GM23338 (cell line): ENCODE measurements around the gene PCSK4.

ENCODE experiments used
- CREB1 ChIP-seq: fragments of 250-450 bp; sonication (Bioruptor Pico); IDR thresholded peaks from 2 replicates; pipeline ENCODE4 v1.5.0; 2020; ENCODE audit warnings: low read depth, mild to moderate bottlenecking, moderate library complexity
- EZH2 ChIP-seq: fragments of 200-600 bp; sonication (generic); IDR thresholded peaks from one replicate; pipeline ENCODE4 v1.8.0; 2017; ENCODE audit warnings: antibody characterized with exemption, mild to moderate bottlenecking, low read depth; ENCODE audit not compliant: unreplicated experiment
- EZH2phosphoT487 ChIP-seq: fragments of 200-600 bp; sonication (generic); IDR thresholded peaks from one replicate; pipeline ENCODE4 v1.8.1; 2018; ENCODE audit warnings: antibody characterized with exemption; ENCODE audit not compliant: unreplicated experiment
- JUNB ChIP-seq: IDR thresholded peaks from one replicate; pipeline ENCODE4 v1.6.1; 2016; ENCODE audit warnings: antibody characterized with exemption; ENCODE audit not compliant: unreplicated experiment
- NANOG ChIP-seq: IDR thresholded peaks from 2 replicates; pipeline ENCODE4 v1.6.1; 2016; ENCODE audit warnings: antibody characterized with exemption, borderline replicate concordance
- POLR2AphosphoS5 ChIP-seq: IDR thresholded peaks from 2 replicates; pipeline ENCODE4 v1.6.1; 2016; ENCODE audit warnings: antibody characterized with exemption, low read depth
- STAT1 ChIP-seq: IDR thresholded peaks from one replicate; pipeline ENCODE4 v1.6.1; 2016; ENCODE audit warnings: antibody characterized with exemption; ENCODE audit not compliant: unreplicated experiment
- ZNF114 ChIP-seq: fragments of 250-450 bp; sonication (Bioruptor Pico); IDR thresholded peaks from 2 replicates; pipeline ENCODE4 v1.5.0; 2020; ENCODE audit warnings: mild to moderate bottlenecking, moderate library complexity
- TF ChIP-seq, protein P1 (sequence below): IDR thresholded peaks from one replicate; pipeline ENCODE4 v1.6.1; 2018; ENCODE audit warnings: antibody characterized with exemption; ENCODE audit not compliant: unreplicated experiment
- TF ChIP-seq, protein P2 (sequence below), 2 experiments: fragments of 200-600 bp in 1 of 2; sonication (generic) in 1 of 2; conservative IDR thresholded peaks; 2 replicates each; pipeline versions ENCODE4 v1.5.1 to v1.6.1; 2016 to 2017; ENCODE audit warnings: antibody characterized with exemption in 2 of 2, low read depth in 2 of 2, mild to moderate bottlenecking in 2 of 2, moderate library complexity in 1 of 2

DNA sequence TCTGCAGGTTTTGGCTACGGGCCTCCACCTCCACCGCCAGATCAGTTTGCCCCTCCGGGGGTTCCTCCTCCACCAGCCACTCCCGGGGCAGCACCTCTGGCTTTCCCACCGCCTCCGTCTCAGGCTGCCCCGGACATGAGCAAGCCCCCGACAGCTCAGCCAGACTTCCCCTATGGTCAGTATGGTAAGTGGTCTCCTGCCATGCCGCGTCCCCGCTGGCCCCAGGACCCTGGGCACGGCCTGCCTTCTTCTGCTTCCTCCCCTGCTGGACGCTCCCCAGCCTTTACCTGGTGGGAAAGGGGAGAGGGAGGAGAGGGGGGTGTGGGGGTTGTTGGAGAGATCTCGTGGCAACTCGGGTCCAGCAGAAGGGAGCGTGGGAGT lies 57.7 kb downstream of the PCSK4 start:
- TF ChIP-seq, protein P1, sequence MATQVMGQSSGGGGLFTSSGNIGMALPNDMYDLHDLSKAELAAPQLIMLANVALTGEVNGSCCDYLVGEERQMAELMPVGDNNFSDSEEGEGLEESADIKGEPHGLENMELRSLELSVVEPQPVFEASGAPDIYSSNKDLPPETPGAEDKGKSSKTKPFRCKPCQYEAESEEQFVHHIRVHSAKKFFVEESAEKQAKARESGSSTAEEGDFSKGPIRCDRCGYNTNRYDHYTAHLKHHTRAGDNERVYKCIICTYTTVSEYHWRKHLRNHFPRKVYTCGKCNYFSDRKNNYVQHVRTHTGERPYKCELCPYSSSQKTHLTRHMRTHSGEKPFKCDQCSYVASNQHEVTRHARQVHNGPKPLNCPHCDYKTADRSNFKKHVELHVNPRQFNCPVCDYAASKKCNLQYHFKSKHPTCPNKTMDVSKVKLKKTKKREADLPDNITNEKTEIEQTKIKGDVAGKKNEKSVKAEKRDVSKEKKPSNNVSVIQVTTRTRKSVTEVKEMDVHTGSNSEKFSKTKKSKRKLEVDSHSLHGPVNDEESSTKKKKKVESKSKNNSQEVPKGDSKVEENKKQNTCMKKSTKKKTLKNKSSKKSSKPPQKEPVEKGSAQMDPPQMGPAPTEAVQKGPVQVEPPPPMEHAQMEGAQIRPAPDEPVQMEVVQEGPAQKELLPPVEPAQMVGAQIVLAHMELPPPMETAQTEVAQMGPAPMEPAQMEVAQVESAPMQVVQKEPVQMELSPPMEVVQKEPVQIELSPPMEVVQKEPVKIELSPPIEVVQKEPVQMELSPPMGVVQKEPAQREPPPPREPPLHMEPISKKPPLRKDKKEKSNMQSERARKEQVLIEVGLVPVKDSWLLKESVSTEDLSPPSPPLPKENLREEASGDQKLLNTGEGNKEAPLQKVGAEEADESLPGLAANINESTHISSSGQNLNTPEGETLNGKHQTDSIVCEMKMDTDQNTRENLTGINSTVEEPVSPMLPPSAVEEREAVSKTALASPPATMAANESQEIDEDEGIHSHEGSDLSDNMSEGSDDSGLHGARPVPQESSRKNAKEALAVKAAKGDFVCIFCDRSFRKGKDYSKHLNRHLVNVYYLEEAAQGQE = no peak
- TF ChIP-seq, protein P2, sequence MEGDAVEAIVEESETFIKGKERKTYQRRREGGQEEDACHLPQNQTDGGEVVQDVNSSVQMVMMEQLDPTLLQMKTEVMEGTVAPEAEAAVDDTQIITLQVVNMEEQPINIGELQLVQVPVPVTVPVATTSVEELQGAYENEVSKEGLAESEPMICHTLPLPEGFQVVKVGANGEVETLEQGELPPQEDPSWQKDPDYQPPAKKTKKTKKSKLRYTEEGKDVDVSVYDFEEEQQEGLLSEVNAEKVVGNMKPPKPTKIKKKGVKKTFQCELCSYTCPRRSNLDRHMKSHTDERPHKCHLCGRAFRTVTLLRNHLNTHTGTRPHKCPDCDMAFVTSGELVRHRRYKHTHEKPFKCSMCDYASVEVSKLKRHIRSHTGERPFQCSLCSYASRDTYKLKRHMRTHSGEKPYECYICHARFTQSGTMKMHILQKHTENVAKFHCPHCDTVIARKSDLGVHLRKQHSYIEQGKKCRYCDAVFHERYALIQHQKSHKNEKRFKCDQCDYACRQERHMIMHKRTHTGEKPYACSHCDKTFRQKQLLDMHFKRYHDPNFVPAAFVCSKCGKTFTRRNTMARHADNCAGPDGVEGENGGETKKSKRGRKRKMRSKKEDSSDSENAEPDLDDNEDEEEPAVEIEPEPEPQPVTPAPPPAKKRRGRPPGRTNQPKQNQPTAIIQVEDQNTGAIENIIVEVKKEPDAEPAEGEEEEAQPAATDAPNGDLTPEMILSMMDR (conservative IDR thresholded peaks at IDR 0.05; ENCODE audit: low read depth in 2 of 2) = no peak
- TF ChIP-seq POLR2AphosphoS5 (no peak), EZH2 (no peak), ZNF114 (no peak), EZH2phosphoT487 (no peak), JUNB (no peak), NANOG (no peak), CREB1 (CRISPR knock-in tag) (no peak), STAT1 (no peak)
